Right atrium auricular region (tissue), 2 donors: Measurements from ENCODE around the gene C5orf22. TPM values are rescaled to one million over a fixed set of nuclear protein-coding genes. Genes with fewer than 3 reads are reported as not detected.

ENCODE experiments used
- DNase-seq: peaks from one replicate; pipeline ENCODE4 v3.0.0-alpha.2; 2019; ENCODE audit warnings: low spot score
- H3K27ac ChIP-seq, 2 donors: fragments of 200-600 bp; sonication (generic); 1 replicate in 1 of 2; 2 replicates in 1 of 2; pipeline ENCODE4 v1.5.1; 2016 to 2019
- H3K27me3 ChIP-seq, 2 donors: fragments of 200-600 bp; sonication (generic); one replicate each; pipeline versions ENCODE4 v1.5.1 to v1.6.0; 2017 to 2019
- H3K36me3 ChIP-seq: fragments of 200-600 bp; sonication (generic); one replicate; pipeline ENCODE4 v1.5.1; 2016
- H3K4me1 ChIP-seq, 2 donors: fragments of 200-600 bp; sonication (generic); one replicate each; pipeline versions ENCODE4 v1.5.1 to v1.6.0; 2017 to 2019
- H3K4me3 ChIP-seq, 2 donors: fragments of 200-600 bp; sonication (generic); 1 replicate in 1 of 2; 2 replicates in 1 of 2; pipeline ENCODE4 v1.5.1; 2017 to 2019; ENCODE audit warnings: mild to moderate bottlenecking in 1 of 2, moderate library complexity in 1 of 2
- H3K9me3 ChIP-seq, 2 donors: fragments of 200-600 bp; sonication (generic); one replicate each; pipeline ENCODE4 v1.5.1; 2019
- CTCF ChIP-seq, 2 donors: fragments of 200-600 bp; sonication (generic); IDR thresholded peaks; one replicate each; pipeline ENCODE4 v1.5.1; 2019; ENCODE audit warnings: antibody characterized with exemption in 2 of 2
- total RNA-seq, 2 donors: library from RNA; depleted of rRNA; stranded (reverse); fragments of >200 nt; gene quantifications; one replicate each; pipeline ENCODE4 v1.1.0, GENCODE V29; 2016

C5orf22 gene
- total RNA-seq, 2 donors from 2014 or later, result 11.3 to 18.8 TPM

- Histone ChIP-seq H3K4me3 (no peak overlapping the region), H3K9me3 (no peaks in the 10 kb centered on the region), H3K4me1 (no peaks in the 10 kb centered on the region), H3K36me3 (peaks cover 79% of the 10 kb centered on the region), H3K27me3 (no peaks in the 10 kb centered on the region), H3K27ac (no peak overlapping the region)
- TF ChIP-seq CTCF (IDR thresholded peaks at IDR 0.05), result no peak
- DNase-seq, result no peak
Observed at GRCh38 chr5:31511305-31511704, 20.8 kb upstream of the C5orf22 start.

GRCh38 chr5:31516802-31517201 lies 15.3 kb upstream of the C5orf22 start:
- Histone ChIP-seq H3K4me1 (no peaks in the 10 kb centered on the region), H3K27ac (no peak overlapping the region), H3K9me3 (no peaks in the 10 kb centered on the region), H3K36me3 (peaks cover 37% of the 10 kb centered on the region), H3K4me3 (no peak overlapping the region), H3K27me3 (no peaks in the 10 kb centered on the region)
- no peak for TF ChIP-seq CTCF (IDR thresholded peaks at IDR 0.05)
- DNase-seq, result no peak

- no peak overlapping the region for H3K27ac ChIP-seq
- H3K4me1 ChIP-seq, result no peaks in the 10 kb centered on the region
- peaks cover 42% of the 10 kb centered on the region for H3K36me3 ChIP-seq
- no peak overlapping the region for H3K4me3 ChIP-seq
- no peak for DNase-seq
- H3K9me3 ChIP-seq, result no peaks in the 10 kb centered on the region
- TF ChIP-seq CTCF (IDR thresholded peaks at IDR 0.05), result no peak
- H3K27me3 ChIP-seq, result no peaks in the 10 kb centered on the region
Observed at GRCh38 chr5:31523041-31523440, 9.1 kb upstream of the C5orf22 start.

GRCh38 chr5:31530541-31531265 lies 1.4 kb upstream of the C5orf22 start:
- Histone ChIP-seq H3K27ac (no peak overlapping the region), H3K36me3 (peaks cover 48% of the 10 kb centered on the region), H3K4me3 (peak overlapping the region; percentile 75 to 82), H3K4me1 (peaks cover 0 to 31% of the 10 kb centered on the region in 2 donors), H3K27me3 (no peaks in the 10 kb centered on the region), H3K9me3 (no peaks in the 10 kb centered on the region)
- DNase-seq, result no peak
- no peak for TF ChIP-seq CTCF (IDR thresholded peaks at IDR 0.05)

GRCh38 chr5:31531543-31531887 lies 586 bp upstream of the C5orf22 start:
- Histone ChIP-seq H3K27ac (peak overlapping the region; percentile 61 to 74), H3K36me3 (peaks cover 48% of the 10 kb centered on the region), H3K9me3 (no peaks in the 10 kb centered on the region), H3K27me3 (no peaks in the 10 kb centered on the region), H3K4me1 (peaks cover 0 to 31% of the 10 kb centered on the region in 2 donors), H3K4me3 (peak overlapping the region; percentile 75 to 82)
- DNase-seq, result no peak
- TF ChIP-seq CTCF (IDR thresholded peaks at IDR 0.05), result no peak

- no peak overlapping the region for H3K27ac ChIP-seq
- H3K4me3 ChIP-seq, result no peak overlapping the region
- H3K4me1 ChIP-seq, result peaks cover 0 to 31% of the 10 kb centered on the region in 2 donors
- no peaks in the 10 kb centered on the region for H3K27me3 ChIP-seq
- no peak for DNase-seq
- no peak for TF ChIP-seq CTCF (IDR thresholded peaks at IDR 0.05)
- peaks cover 42% of the 10 kb centered on the region for H3K36me3 ChIP-seq
- no peaks in the 10 kb centered on the region for H3K9me3 ChIP-seq
Observed at GRCh38 chr5:31534527-31535046, 2.5 kb downstream of the C5orf22 start.
